Peyer's patch (tissue), 4 donors: ENCODE results near the gene KRTAP6-2. TPM values are rescaled to one million over a fixed set of nuclear protein-coding genes. Genes with fewer than 3 reads are reported as not detected.

Experiments used
- DNase-seq, 3 donors: peaks; one replicate each; pipeline ENCODE4 v3.0.0-alpha.2; 2017 to 2019
- H3K27ac ChIP-seq, 4 donors: fragments of 200-600 bp; sonication (generic); one replicate each; pipeline ENCODE4 v1.5.1; 2016 to 2019
- H3K27me3 ChIP-seq, 2 donors: fragments of 200-600 bp; sonication (generic); one replicate each; pipeline ENCODE4 v1.5.1; 2019
- H3K36me3 ChIP-seq, 3 donors: fragments of 200-600 bp; sonication (generic); one replicate each; pipeline ENCODE4 v1.5.1; 2016 to 2019
- H3K4me1 ChIP-seq, 4 donors: fragments of 200-600 bp; sonication (generic); one replicate each; pipeline ENCODE4 v1.5.1; 2016 to 2019
- H3K4me3 ChIP-seq, 4 donors: fragments of 200-600 bp; sonication (generic); 1 replicate in 3 of 4; 2 replicates in 1 of 4; pipeline ENCODE4 v1.5.1; 2016 to 2019; ENCODE audit warnings: mild to moderate bottlenecking in 1 of 4
- H3K9me3 ChIP-seq, 4 donors: fragments of 200-600 bp; sonication (generic); one replicate each; pipeline ENCODE4 v1.5.1; 2016 to 2019; ENCODE audit warnings: mild to moderate bottlenecking in 1 of 4
- POLR2A ChIP-seq, 2 donors: fragments of 450-650 bp; IDR thresholded peaks; one replicate each; pipeline ENCODE4 v1.5.1; 2017; ENCODE audit warnings: antibody characterized with exemption in 2 of 2, mild to moderate bottlenecking in 2 of 2, moderate library complexity in 2 of 2
- total RNA-seq, 4 donors: library from RNA; depleted of rRNA; stranded (reverse); fragments of >200 nt; gene quantifications; one replicate each; pipeline ENCODE4 v1.1.0, GENCODE V29; 2016
- TF ChIP-seq, protein P1 (sequence below), 6 experiments: fragments of 450-650 bp in 4 of 6; fragments of 200-600 bp in 2 of 6; sonication (generic) in 1 of 6; IDR thresholded peaks; one replicate each; pipeline ENCODE4 v1.5.1; 2017 to 2019; ENCODE audit warnings: antibody characterized with exemption in 6 of 6, mild to moderate bottlenecking in 3 of 6, moderate library complexity in 1 of 6

Gene KRTAP6-2
- total RNA-seq, 4 donors from 2014 or later: not detected

DNA sequence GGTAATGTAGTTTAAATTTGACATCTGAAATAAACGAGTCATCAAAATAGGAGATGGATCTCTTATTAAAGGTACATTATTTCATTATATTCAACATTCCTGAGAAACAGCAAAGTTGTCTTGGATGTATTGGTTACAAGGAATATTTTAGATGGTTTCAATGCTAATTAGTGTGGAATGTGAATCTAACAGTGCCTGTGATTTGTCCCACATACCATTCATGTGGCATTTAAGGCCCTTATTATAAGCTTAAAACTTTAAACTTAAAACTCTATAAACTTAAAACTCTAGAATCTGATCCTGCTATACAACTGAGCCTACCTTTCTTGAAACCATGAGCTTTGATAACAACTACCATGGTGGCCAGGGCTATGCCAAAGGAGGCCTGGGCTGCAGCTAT, 2.1 kb upstream of the KRTAP6-2 start, which contains the start of gene KRTAP22-1:
Gene KRTAP22-1, plus strand, starts transcription at position 301 of the 400 bp plus-strand sequence.
- no peaks in the 10 kb centered on the region for H3K4me1 ChIP-seq
- peaks cover 0 to 3% (median 0%) of the 10 kb centered on the region in 4 donors for H3K9me3 ChIP-seq
- no peak within 1 kb of the TSS for H3K4me3 ChIP-seq
- H3K27me3 ChIP-seq: no peaks in the 10 kb centered on the region
- no peak within 1 kb of the TSS for H3K27ac ChIP-seq
- DNase-seq: no peak
- no peaks in the 10 kb centered on the region for H3K36me3 ChIP-seq
- TF ChIP-seq, protein P1, sequence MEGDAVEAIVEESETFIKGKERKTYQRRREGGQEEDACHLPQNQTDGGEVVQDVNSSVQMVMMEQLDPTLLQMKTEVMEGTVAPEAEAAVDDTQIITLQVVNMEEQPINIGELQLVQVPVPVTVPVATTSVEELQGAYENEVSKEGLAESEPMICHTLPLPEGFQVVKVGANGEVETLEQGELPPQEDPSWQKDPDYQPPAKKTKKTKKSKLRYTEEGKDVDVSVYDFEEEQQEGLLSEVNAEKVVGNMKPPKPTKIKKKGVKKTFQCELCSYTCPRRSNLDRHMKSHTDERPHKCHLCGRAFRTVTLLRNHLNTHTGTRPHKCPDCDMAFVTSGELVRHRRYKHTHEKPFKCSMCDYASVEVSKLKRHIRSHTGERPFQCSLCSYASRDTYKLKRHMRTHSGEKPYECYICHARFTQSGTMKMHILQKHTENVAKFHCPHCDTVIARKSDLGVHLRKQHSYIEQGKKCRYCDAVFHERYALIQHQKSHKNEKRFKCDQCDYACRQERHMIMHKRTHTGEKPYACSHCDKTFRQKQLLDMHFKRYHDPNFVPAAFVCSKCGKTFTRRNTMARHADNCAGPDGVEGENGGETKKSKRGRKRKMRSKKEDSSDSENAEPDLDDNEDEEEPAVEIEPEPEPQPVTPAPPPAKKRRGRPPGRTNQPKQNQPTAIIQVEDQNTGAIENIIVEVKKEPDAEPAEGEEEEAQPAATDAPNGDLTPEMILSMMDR (IDR thresholded peaks at IDR 0.05): no peak
- no peak for TF ChIP-seq POLR2A (IDR thresholded peaks at IDR 0.05)

GRCh38 chr21:30592140-30592539, 6.6 kb downstream of the KRTAP6-2 start, which contains the start of gene KRTAP6-3:
TSS of gene KRTAP6-3 (plus strand) at chr21:30592440. CDS start at chr21:30592446, 6 bp downstream.
- Histone ChIP-seq H3K9me3 (no peaks in the 10 kb centered on the region), H3K27ac (no peak within 1 kb of the TSS), H3K27me3 (no peaks in the 10 kb centered on the region), H3K4me1 (no peaks in the 10 kb centered on the region), H3K4me3 (no peak within 1 kb of the TSS), H3K36me3 (no peaks in the 10 kb centered on the region)
- no peak for DNase-seq
- TF ChIP-seq POLR2A (IDR thresholded peaks at IDR 0.05): no peak
- TF ChIP-seq, protein P1 (IDR thresholded peaks at IDR 0.05): no peak

DNA sequence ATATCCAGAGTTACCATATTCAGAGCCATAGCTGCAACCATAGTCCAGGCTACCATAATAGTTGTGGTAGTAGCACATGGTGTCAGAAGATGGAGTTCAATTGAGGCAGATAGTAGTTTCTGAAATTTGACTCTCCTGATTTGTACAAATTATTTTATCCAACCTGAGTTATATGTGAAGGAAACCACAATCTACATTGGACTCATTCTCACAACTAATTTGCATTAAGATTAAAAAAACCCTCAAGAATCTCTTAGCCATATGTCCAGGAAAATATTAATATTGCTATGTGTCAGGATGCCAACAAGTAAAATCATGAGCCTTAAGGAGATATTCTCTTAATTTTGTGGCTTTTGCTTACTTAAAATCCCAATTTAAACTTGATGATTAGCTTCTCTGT, 8.4 kb downstream of the KRTAP6-2 start, which contains the start of gene KRTAP22-2:
Gene KRTAP22-2, minus strand, starts transcription at position 101 of the 400 bp plus-strand sequence.
- TF ChIP-seq, protein P1 (IDR thresholded peaks at IDR 0.05): no peak
- no peak for TF ChIP-seq POLR2A (IDR thresholded peaks at IDR 0.05)
- Histone ChIP-seq H3K4me1 (no peaks in the 10 kb centered on the region), H3K36me3 (no peaks in the 10 kb centered on the region), H3K27ac (no peak within 1 kb of the TSS), H3K9me3 (no peaks in the 10 kb centered on the region), H3K4me3 (no peak within 1 kb of the TSS), H3K27me3 (no peaks in the 10 kb centered on the region)
- DNase-seq: no peak

DNA sequence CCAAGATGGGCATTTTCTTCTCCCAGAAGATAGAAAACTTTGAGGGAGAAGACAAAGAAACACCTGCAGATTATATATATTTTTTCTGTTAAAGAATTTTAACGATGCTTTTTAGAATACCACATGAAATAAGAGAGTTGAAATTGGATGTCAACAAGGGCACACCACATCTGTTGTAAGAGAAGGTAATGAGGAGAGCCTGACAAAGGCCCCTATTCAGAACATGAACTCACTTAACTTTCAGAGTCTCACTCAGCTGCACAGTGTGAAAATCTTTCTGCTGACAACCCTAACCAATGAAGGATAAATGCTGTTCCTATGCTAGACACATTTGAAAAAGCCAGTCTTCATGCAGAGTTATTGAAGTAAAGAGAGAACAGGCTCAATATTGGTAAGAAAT, 15.8 kb downstream of the KRTAP6-2 start:
- no peak for DNase-seq
- Histone ChIP-seq H3K27ac (no peak overlapping the region), H3K27me3 (no peaks in the 10 kb centered on the region), H3K36me3 (no peaks in the 10 kb centered on the region), H3K4me3 (no peak overlapping the region), H3K4me1 (no peaks in the 10 kb centered on the region), H3K9me3 (no peaks in the 10 kb centered on the region)
- TF ChIP-seq POLR2A (IDR thresholded peaks at IDR 0.05): no peak
- TF ChIP-seq, protein P1 (IDR thresholded peaks at IDR 0.05): no peak

GRCh38 chr21:30580132-30580531, 18.6 kb downstream of the KRTAP6-2 start:
- H3K36me3 ChIP-seq: no peaks in the 10 kb centered on the region
- no peak overlapping the region for H3K27ac ChIP-seq
- no peak for DNase-seq
- no peaks in the 10 kb centered on the region for H3K9me3 ChIP-seq
- H3K4me1 ChIP-seq: no peaks in the 10 kb centered on the region
- H3K27me3 ChIP-seq: no peaks in the 10 kb centered on the region
- H3K4me3 ChIP-seq: no peak overlapping the region
- TF ChIP-seq POLR2A (IDR thresholded peaks at IDR 0.05): no peak
- TF ChIP-seq, protein P1 (IDR thresholded peaks at IDR 0.05): no peak

DNA sequence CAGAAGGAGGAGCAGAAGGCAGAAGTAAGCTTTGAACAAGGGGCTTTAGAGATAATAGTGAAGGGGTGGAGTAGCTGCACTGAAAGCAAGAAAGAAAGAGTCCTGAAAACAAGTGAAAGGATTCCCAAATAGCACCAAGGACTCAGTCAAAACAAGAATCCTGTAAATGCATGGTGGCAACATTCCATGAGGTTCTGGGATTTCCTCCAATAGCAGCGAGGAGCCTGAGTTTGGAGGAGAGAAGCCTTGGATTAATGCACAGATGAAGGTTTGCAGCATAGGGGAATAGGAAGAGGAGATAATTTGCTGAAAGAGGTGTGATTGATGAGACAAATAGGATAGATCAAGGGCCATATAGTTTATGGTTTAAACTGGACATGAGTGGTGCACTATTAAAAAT, 19.4 kb downstream of the KRTAP6-2 start:
- Histone ChIP-seq H3K9me3 (no peaks in the 10 kb centered on the region), H3K4me1 (no peaks in the 10 kb centered on the region), H3K27me3 (no peaks in the 10 kb centered on the region), H3K4me3 (no peak overlapping the region), H3K36me3 (no peaks in the 10 kb centered on the region), H3K27ac (no peak overlapping the region)
- TF ChIP-seq POLR2A (IDR thresholded peaks at IDR 0.05): no peak
- TF ChIP-seq, protein P1 (IDR thresholded peaks at IDR 0.05): no peak
- no peak for DNase-seq
